Fibroblast of peridontal ligament (primary cell): ENCODE results near the gene GPR180.

ENCODE experiments used
- DNase-seq: peaks from one replicate; pipeline ENCODE4 v3.0.0-alpha.2; 2010; ENCODE audit errors: extremely low read depth

Gene GPR180

GRCh38 chr13:94601446-94602431 is at the start of gene GPR180:
GPR180 (plus strand) TSS chr13:94601857; CDS start chr13:94601928, 71 bp downstream.
- DNase-seq: peak; percentile 100

DNA sequence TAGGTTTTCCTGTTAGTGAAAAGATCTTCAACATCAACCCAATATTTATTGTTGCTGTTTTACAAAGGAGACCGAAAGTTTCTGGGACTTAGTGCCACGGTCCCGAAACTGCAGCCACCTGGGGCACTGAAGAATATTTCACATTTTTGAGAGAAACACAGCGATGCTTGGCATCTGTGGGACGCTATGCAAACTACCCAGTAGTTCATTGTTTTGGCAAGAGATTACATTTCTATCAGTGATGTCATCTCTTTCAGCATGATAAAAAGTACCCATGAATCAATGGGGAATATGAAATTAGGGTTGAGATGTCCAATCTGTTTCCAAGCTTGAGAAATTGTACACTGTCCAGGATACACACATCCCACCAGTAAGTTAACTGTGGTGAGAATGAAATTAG is 49.6 kb upstream of the GPR180 start:
- DNase-seq: no peak

DNA sequence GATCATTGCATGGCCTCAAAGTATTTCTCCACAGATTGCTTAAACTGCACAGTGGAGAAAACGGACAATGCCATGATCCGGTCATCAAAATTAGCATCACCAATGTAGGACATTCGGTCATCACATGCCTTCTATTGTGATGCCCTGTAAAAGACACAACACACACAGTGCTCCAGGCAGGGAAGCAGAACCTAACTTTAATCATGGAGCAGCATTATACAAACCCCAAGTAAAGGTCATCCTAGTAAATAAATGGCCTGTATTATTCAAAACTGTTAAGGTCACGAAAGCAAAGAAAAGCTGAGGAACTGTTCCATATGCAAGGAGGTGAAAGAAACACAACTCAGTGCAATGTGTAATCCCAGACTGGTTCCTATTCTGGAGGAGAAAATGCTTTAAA is 47.9 kb upstream of the GPR180 start:
- no peak for DNase-seq

DNA sequence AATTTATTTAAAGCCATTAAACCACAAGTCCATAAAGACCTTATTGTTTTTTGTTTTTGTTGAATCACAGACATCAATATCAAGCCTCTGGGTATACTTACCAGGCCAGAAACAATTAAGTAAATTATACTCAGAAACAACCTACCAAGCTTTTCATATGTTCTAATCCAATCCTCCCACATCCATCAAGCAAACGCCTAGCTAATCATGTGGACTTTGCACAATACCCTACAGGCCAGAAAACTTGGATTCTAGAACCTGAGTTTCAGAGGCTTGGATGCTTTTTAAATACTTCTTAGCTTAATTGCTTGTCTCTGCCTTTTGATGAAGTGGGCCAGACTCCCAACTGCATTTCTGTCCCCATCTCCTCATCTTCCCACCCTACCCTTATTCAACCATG is 45.6 kb upstream of the GPR180 start:
- no peak for DNase-seq

GRCh38 chr13:94556621-94557020 is 45.0 kb upstream of the GPR180 start:
- no peak for DNase-seq

DNA sequence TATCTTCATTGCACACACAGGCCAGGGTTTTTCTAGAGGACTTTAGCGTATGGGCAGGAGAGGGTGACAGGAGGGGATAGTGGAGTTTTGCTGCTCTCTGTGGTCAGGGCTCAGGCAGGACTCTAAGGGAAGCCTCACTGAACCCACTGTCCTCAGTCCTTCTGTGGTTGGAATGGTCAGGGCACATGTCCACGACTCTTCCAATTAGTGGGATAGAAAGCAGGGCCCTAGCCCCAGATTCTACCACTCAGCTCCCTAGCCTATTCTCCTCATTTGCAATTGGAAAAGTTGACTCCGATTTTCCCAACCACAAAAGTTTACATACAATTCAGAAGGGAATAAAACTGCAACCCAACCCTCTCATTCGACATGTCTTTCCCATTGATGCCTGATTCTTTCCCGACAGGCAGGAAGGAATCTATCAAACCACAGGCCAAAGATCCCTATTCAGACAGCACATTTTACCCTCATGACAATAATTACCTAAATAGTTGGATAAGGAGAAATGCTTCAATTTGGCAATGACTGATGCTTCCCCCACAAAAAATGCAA is 43.9 kb upstream of the GPR180 start:
- DNase-seq: peak; percentile 78

- DNase-seq: no peak
These were observed 42.9 kb upstream of the GPR180 start for GRCh38 chr13:94558716-94559115.

DNA sequence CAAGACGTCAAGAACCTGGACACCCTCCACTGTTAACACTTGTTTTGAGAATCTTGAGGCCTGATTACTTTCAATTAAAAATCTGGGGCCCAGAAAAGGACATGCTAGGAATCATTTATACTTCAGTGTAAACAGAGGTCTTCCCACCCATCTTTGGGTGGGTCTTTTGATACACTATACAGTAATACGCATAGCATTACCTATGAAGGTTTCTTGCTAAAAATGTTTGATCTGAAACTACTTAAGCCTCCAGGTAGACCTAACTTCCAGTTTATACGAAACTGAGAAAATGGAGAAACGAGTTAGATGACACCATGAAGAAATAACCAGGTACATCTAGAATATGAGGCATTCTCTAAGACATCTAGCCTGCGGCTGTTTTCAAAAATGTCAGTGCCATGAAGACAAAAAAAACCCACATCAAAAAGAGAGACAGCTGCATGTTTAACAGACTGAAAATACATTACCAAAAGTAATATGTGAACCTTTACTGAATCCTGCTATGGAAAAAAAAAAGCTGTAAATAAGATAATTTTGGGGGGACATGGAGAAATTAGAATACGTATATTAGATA is 42.3 kb upstream of the GPR180 start:
- DNase-seq: no peak

DNA sequence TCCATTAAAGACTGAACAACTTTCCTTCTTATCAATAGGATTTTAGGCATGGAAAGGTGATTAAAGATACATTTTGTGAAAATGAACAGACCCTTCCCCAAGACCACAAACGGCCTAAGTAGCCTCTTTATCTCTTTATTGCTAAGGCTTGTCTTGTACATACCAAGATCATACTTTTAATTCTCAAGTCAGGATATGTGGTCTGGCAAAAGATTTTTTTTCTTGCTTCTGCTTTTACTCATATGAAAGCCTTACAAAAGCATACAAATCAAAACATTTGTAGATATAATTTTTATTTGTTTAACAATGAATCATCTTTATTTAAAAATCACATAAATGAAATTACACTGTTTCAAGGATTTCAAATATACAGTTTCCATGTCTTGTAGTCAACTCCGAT is 41.5 kb upstream of the GPR180 start:
- peak; percentile 6 for DNase-seq

DNA sequence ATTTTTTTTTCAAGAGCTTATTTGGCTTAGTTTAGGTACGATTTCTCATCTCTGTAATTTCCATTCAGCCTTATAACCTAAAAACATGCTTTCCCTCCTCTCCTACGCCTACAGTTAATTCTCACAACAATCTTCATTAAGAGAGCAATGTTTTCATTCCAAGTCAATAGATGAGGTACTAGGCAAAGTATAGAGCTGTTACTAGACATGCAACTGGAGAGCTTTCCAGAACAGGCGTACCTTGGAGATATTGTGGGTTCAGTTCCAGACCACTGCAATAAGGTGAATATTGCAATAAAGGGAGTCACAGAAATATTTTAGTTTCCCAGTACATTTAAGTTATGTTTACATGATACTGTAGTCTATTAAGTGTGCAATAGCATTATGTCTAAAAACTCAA is 40.5 kb upstream of the GPR180 start:
- DNase-seq: no peak

- DNase-seq: no peak
These were observed 34.1 kb upstream of the GPR180 start for GRCh38 chr13:94567581-94567980.

DNA sequence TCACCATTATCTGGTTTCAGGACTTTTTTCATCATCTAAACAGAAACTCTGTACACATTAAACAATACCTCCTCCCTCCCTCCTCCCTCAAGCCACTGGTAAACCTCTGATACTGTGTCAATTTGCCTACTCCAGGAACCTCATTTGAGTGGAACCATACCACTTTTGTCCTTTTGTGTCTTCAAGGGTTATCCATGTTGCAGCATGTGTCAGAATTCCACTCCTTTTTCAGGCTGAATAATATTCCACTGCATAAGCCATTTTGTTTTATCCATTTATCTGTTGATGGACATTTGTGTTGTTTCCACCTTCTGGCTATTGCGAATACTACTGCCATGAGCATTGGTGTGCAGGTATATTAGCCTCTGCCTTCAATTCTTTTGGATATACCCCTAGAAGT is 33.2 kb upstream of the GPR180 start:
- no peak for DNase-seq

DNA sequence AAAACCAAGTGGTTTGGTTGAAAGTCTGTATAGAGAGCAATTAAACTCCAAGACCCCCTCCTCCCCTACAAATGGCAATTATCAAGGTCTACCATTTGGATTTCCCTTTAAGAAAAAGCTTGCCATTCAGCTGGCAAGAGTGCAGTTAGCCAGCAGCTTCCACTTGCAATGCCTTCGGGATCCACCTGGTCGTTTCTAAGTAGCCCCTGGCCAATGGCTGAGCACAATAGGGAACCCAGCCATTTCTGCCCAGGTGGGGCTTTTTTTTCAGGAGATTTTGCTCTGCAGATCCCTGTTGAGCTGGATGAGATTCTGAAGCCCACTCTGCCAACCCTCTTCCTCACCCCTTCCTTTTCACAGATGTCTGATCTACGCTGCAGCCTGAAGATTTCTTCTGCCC is 32.0 kb upstream of the GPR180 start:
- no peak for DNase-seq

DNA sequence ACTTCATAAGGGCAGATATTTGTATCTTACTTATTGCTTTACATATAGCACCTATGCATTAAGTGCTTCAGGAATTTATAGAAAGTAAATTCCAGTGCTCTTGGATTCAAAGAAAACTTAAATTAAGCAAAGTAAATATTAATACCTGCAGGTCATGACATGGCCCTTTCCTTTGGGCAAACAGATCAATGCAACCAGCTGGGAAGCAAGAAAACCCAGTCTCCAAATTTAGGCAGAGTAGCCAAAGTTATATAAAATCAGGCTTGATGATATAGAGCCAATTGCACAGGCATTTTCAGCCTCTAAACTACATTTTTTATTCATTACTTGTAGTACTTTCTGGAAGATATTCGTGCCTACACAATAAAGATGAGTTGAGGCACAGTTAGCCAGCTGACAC is 22.6 kb upstream of the GPR180 start:
- no peak for DNase-seq

- DNase-seq: no peak
These were observed 17.7 kb upstream of the GPR180 start for GRCh38 chr13:94583926-94584325.

GRCh38 chr13:94585543-94586101 is 16.0 kb upstream of the GPR180 start:
- DNase-seq: no peak

GRCh38 chr13:94586371-94586770 is 15.3 kb upstream of the GPR180 start:
- no peak for DNase-seq

GRCh38 chr13:94588541-94588940 is 13.1 kb upstream of the GPR180 start:
- DNase-seq: no peak

GRCh38 chr13:94590744-94591143 is 10.9 kb upstream of the GPR180 start:
- no peak for DNase-seq

DNA sequence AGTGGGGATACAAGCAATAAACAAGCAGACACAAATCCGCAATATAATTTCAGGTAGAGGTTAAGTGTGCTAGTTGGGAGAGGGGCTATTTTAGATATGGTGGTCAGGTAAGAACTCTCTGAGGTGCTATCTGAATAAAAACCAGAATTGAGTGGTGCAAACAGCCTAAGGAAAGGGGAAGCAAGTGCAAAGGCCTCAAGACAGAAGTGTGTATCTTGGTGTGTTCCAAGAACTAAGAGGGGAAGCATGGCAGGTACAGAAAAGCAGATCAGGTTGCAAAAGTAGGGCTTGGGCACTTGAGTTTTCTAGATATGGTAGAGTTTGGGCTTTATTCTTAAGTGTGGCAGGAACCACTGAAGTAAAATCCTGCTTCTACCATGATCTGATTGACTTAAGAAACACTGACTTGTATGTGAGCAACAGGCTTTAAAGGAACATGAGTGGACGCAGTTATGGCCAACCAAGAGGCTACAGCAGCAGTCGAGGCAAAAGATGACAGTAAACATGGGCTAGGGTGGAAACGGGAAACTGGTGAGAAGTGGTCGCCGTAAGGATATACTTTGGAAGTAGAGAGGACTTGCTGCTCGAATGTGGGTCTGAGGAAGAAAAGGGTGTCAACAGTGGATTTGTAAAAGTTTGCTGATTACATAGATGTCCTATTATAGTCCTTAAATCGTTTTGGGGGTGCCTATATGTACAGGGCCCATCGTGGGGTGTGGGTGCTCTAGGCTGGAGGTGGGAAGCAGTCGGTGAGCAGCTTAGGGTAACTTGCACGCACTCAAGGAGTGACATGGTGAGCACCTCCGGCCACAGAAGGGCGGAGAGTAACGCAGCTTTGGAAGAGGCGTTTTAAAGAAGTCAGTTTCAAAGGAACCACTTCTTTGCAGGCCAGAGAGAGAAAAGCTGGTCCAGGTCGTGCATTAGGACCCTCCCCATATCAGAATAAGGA is 6.4 kb upstream of the GPR180 start:
- DNase-seq: peak; percentile 16

DNA sequence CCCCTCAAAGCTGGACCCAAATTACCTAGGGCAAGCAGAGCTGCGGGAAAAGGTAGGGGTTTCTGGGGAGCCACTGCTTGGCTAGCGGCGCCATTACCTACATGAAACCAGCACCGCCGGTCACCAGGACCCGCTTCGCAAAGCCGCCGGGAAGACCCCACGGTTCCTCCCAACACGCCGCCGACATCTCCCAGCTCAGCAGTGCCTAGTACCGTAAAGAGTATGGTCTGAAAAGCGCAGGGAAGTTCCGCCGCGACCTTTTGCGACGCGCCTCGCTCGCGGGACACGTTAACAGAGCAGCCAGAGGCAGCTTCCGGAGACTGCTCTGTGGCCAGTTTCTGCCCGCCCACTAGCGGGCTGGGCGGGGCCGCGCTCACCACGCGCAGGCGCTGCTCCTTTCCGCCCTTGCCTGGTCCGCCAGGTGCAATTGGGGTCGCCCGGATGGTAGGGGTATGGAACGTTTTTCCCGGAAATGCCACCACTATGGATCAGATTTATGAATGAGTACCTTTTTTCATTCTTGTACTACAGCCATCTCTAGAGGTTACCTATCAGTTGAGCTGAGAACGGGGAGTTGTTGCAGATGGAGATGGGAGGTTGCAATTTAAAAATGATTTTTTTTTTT is 5.6 kb upstream of the GPR180 start, which contains the start of gene TGDS:
TSS of gene TGDS (minus strand) at position 203 of the 625 bp plus-strand sequence. CDS start at position 187, 16 bp downstream.
- peak; percentile 86 for DNase-seq
